ENCODE measurements around the gene BICRA. TPM values are rescaled to one million over a fixed set of nuclear protein-coding genes. Genes with fewer than 3 reads are reported as not detected.

The BICRA gene
- total and polyA plus RNA-seq, 9 of the 15 experiments (the other 6 are each of a cell fraction or from before 2014, with no cell fraction given): 0.01 to 8.8 (median 1.2) TPM

DNA sequence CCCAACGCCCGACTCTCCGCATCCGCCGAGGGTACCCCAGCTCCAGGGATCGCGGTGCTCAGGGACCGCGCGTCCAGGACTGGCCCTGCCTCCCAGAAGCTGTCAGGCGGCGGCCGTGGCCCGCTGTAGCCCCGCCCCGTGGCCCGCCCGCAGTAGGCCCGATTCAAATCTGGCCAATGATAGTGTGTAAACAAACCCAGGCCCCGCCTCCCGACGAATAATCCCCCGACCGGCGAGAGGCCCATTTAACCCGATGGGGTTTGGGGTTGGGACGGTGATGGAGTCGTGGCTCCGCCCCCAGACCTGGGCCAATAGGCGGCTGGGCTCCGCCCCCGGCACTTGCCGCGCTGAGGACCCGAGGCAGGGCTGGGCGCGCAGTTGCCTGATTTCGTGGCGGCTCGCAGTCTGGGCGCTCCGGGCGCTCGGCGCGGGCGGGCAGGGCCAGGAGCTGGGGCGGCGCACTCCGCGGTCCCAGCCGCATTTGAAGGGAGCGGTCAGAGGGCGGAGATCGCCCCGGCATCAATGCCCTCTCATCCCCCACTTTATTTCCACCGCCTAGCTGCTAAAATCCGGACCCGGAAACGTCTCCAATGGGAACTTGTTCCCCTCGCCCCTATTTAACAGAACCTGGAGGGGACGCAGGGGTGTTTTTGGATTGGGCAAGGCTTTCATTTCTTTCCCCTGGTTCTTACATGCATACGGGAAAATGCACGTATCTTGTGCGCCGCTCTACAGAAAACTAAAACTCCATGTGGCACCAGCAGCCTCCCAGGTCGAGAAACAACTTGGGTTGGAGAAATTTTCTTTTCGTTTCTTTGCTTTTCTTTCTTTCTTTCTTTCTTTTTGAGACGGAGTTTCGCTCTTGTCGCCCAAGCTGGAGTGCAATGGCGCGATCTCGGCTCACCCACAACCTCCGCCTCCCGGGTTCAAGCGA is 8.4 kb upstream of the BICRA start (continued):
- TF ChIP-seq, protein P1, sequence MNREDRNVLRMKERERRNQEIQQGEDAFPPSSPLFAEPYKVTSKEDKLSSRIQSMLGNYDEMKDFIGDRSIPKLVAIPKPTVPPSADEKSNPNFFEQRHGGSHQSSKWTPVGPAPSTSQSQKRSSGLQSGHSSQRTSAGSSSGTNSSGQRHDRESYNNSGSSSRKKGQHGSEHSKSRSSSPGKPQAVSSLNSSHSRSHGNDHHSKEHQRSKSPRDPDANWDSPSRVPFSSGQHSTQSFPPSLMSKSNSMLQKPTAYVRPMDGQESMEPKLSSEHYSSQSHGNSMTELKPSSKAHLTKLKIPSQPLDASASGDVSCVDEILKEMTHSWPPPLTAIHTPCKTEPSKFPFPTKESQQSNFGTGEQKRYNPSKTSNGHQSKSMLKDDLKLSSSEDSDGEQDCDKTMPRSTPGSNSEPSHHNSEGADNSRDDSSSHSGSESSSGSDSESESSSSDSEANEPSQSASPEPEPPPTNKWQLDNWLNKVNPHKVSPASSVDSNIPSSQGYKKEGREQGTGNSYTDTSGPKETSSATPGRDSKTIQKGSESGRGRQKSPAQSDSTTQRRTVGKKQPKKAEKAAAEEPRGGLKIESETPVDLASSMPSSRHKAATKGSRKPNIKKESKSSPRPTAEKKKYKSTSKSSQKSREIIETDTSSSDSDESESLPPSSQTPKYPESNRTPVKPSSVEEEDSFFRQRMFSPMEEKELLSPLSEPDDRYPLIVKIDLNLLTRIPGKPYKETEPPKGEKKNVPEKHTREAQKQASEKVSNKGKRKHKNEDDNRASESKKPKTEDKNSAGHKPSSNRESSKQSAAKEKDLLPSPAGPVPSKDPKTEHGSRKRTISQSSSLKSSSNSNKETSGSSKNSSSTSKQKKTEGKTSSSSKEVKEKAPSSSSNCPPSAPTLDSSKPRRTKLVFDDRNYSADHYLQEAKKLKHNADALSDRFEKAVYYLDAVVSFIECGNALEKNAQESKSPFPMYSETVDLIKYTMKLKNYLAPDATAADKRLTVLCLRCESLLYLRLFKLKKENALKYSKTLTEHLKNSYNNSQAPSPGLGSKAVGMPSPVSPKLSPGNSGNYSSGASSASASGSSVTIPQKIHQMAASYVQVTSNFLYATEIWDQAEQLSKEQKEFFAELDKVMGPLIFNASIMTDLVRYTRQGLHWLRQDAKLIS (CRISPR knock-in tag; IDR thresholded peaks at IDR 0.05): 0 out of 2 replicates have a peak, but pooled peaks have one; percentile 29
- TF ChIP-seq C11orf30 (IDR thresholded peaks at IDR 0.05; ENCODE audit: low read depth): no peak
- no peak for TF ChIP-seq COPS2 (conservative IDR thresholded peaks at IDR 0.05)
- peak; percentile 23 to 91; a peak in 2 of 4 replicates for TF ChIP-seq NONO (IDR thresholded peaks at IDR 0.05; ENCODE audit: low read depth in 2 of 2, low read length in 1 of 2)
- no peak for TF ChIP-seq FOXA1 (IDR thresholded peaks at IDR 0.05; ENCODE audit: borderline replicate concordance)
- TF ChIP-seq, protein P2, sequence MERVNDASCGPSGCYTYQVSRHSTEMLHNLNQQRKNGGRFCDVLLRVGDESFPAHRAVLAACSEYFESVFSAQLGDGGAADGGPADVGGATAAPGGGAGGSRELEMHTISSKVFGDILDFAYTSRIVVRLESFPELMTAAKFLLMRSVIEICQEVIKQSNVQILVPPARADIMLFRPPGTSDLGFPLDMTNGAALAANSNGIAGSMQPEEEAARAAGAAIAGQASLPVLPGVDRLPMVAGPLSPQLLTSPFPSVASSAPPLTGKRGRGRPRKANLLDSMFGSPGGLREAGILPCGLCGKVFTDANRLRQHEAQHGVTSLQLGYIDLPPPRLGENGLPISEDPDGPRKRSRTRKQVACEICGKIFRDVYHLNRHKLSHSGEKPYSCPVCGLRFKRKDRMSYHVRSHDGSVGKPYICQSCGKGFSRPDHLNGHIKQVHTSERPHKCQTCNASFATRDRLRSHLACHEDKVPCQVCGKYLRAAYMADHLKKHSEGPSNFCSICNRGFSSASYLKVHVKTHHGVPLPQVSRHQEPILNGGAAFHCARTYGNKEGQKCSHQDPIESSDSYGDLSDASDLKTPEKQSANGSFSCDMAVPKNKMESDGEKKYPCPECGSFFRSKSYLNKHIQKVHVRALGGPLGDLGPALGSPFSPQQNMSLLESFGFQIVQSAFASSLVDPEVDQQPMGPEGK (CRISPR knock-in tag; IDR thresholded peaks at IDR 0.05; ENCODE audit: borderline replicate concordance): no peak
- TF ChIP-seq, protein P3, sequence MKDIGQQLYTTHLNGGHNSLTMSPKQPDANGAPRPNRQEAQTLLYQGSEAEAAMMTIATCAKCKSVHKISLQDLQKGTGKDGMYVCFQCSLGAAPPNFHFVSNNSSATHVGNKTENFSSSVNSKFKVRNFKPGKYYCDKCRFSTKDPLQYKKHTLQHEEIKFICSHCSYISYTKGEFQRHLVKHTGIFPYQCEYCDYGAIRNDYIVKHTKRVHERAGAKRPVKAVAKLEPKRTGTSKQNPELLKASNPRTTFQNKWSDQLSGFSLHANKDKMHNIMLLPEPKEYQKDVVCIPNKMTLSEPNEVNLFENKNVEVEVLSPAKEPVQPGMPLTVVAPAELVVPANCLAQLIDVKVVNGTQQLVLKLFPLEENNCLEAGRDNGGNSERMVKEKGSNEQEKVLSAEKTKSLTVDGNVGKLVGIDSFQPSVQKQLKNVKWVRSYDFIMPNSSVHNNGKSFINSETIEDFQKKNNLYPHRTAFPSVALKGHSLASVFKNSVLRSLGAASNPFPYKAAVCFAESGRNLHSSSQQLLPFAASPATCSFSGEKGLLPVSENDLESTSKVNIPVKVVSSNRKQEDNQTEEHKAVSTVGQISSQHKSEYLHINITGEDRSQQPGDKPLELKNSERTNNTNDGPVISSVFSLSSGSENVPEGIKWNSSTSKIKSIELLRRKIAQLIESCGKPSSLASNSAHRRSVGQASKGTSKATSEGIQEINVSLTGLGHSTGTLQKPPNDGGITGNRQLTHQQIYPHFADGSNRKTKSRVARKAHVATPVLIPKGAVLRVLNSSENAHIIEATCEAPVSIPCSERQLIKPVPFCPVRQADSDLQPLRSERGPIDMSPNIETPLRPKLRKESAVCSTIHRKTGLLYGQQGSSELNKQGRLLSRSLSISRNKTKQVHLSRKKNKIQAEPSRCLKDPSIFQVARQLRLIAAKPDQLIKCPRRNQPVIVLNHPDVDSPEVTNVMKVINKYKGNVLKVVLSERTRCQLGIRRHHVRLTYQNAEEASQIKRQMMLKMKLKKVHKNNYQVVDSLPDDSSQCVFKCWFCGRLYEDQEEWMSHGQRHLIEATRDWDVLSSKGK (CRISPR knock-in tag; IDR thresholded peaks at IDR 0.05): no peak
- peak; percentile 67 to 76 for TF ChIP-seq FOXK2 (conservative IDR thresholded peaks at IDR 0.05 in 1 of 2, IDR thresholded peaks at IDR 0.05 in 1 of 2; ENCODE audit: low read depth in 2 of 2)
- TF ChIP-seq, protein P4, sequence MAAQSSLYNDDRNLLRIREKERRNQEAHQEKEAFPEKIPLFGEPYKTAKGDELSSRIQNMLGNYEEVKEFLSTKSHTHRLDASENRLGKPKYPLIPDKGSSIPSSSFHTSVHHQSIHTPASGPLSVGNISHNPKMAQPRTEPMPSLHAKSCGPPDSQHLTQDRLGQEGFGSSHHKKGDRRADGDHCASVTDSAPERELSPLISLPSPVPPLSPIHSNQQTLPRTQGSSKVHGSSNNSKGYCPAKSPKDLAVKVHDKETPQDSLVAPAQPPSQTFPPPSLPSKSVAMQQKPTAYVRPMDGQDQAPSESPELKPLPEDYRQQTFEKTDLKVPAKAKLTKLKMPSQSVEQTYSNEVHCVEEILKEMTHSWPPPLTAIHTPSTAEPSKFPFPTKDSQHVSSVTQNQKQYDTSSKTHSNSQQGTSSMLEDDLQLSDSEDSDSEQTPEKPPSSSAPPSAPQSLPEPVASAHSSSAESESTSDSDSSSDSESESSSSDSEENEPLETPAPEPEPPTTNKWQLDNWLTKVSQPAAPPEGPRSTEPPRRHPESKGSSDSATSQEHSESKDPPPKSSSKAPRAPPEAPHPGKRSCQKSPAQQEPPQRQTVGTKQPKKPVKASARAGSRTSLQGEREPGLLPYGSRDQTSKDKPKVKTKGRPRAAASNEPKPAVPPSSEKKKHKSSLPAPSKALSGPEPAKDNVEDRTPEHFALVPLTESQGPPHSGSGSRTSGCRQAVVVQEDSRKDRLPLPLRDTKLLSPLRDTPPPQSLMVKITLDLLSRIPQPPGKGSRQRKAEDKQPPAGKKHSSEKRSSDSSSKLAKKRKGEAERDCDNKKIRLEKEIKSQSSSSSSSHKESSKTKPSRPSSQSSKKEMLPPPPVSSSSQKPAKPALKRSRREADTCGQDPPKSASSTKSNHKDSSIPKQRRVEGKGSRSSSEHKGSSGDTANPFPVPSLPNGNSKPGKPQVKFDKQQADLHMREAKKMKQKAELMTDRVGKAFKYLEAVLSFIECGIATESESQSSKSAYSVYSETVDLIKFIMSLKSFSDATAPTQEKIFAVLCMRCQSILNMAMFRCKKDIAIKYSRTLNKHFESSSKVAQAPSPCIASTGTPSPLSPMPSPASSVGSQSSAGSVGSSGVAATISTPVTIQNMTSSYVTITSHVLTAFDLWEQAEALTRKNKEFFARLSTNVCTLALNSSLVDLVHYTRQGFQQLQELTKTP (IDR thresholded peaks at IDR 0.05; ENCODE audit: low read depth in 1 of 2, partially characterized antibody in 2 of 2): no peak
- TF ChIP-seq NR2C2 (CRISPR knock-in tag; IDR thresholded peaks at IDR 0.05): no peak; the same call in 1 of the 2 replicates
- peak; percentile 76 for TF ChIP-seq NR2C2 (tag; IDR thresholded peaks at IDR 0.05)

Data from K562 (cell line).